ENCODE data around the gene SETBP1. TPM values are rescaled to one million over a fixed set of nuclear protein-coding genes. Genes with fewer than 3 reads are reported as not detected.

Gene SETBP1
- 22.8 and 23.0 TPM in 2 replicates for total RNA-seq

DNA sequence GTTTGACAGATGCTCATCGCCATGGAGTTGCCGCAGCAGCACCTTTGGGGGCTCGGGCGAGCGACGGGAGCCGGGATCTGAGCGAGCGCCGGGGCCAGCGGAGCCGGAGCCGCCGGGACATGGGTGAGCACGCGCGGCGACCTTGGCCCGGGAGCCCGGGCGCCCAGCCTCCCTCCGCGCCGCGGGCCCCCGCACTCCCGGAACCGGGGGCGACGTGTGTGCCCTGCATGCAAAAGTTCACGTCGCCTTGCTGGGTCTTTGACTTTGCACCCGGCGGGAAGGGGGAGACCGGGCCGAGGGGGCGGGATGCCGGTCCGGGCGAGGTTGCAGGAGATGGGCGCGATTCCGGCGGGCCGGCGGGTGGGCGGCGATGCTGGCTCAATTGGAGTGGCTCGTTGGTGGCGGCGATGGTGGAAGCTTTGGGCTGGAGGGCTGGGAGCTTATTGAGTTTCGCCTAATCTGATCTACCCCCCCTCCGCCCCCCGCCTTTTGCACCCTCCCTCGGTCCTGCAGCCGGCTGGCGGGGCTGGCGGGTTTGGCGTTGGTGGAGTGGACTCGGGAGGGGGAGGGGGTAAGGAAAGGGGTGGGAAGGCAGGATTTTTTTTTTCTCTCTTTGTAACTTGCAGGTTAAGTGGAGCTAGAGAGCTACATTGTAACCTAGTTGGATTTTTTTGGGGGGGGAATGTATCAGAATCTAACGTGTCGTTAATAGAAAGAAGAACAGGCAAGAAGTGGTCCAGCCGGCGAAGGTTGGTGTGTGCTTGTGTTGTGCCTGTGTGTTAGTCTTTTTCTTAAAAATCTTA is at the start of gene SETBP1:
SETBP1 (plus strand) TSS at position 616 of the 803 bp plus-strand sequence. CDS start 20,459 bp downstream, outside the sequence.
- Histone ChIP-seq H3K36me3 (ENCODE audit: insufficient read depth, low read length) (no peaks in the 10 kb centered on the region), H3K4me2 (ENCODE audit: insufficient read depth, low read length) (peak within 1 kb of the TSS; percentile 78), H4K20me1 (ENCODE audit: insufficient read depth, low read length) (no peaks in the 10 kb centered on the region), H3K9me3 (ENCODE audit: low read depth, low read length) (no peaks in the 10 kb centered on the region), H3K4me1 (ENCODE audit: insufficient read depth, low read length) (no peaks in the 10 kb centered on the region), H3K27me3 (ENCODE audit: insufficient read depth, low read length) (peaks cover 23% of the 10 kb centered on the region), H2AFZ (ENCODE audit: low read length) (peak within 1 kb of the TSS; percentile 53), H3K4me3 (ENCODE audit: insufficient read depth, low read length) (peak within 1 kb of the TSS; percentile 77), H3K27ac (ENCODE audit: low read depth, low read length) (no peak within 1 kb of the TSS), H3K79me2 (ENCODE audit: insufficient read depth, low read length) (no peaks in the 10 kb centered on the region)
- no peak for TF ChIP-seq CTCF (IDR thresholded peaks at IDR 0.05; ENCODE audit: extremely low read depth, low read depth, low read length)
- DNase-seq (ENCODE audit: insufficient read length, low spot score, missing footprints), result peak; percentile 90

- Histone ChIP-seq H3K4me1 (ENCODE audit: insufficient read depth, low read length) (peaks cover 4% of the 10 kb centered on the region), H3K36me3 (ENCODE audit: insufficient read depth, low read length) (no peaks in the 10 kb centered on the region), H2AFZ (ENCODE audit: low read length) (no peak overlapping the region), H4K20me1 (ENCODE audit: insufficient read depth, low read length) (no peaks in the 10 kb centered on the region), H3K27ac (ENCODE audit: low read depth, low read length) (no peak overlapping the region), H3K27me3 (ENCODE audit: insufficient read depth, low read length) (no peaks in the 10 kb centered on the region), H3K4me2 (ENCODE audit: insufficient read depth, low read length) (no peak overlapping the region), H3K4me3 (ENCODE audit: insufficient read depth, low read length) (no peak overlapping the region), H3K9me3 (ENCODE audit: low read depth, low read length) (no peaks in the 10 kb centered on the region), H3K79me2 (ENCODE audit: insufficient read depth, low read length) (no peaks in the 10 kb centered on the region)
- TF ChIP-seq CTCF (IDR thresholded peaks at IDR 0.05; ENCODE audit: extremely low read depth, low read depth, low read length), result no peak
- no peak for DNase-seq (ENCODE audit: insufficient read length, low spot score, missing footprints)
Observed at GRCh38 chr18:44632469-44633145, 48.1 kb upstream of the SETBP1 start.

- no peak overlapping the region for H3K27ac ChIP-seq (ENCODE audit: low read depth, low read length)
- no peaks in the 10 kb centered on the region for H4K20me1 ChIP-seq (ENCODE audit: insufficient read depth, low read length)
- H2AFZ ChIP-seq (ENCODE audit: low read length), result no peak overlapping the region
- H3K9me3 ChIP-seq (ENCODE audit: low read depth, low read length), result no peaks in the 10 kb centered on the region
- DNase-seq (ENCODE audit: insufficient read length, low spot score, missing footprints), result no peak
- H3K36me3 ChIP-seq (ENCODE audit: insufficient read depth, low read length), result no peaks in the 10 kb centered on the region
- no peaks in the 10 kb centered on the region for H3K79me2 ChIP-seq (ENCODE audit: insufficient read depth, low read length)
- H3K4me3 ChIP-seq (ENCODE audit: insufficient read depth, low read length), result no peak overlapping the region
- no peaks in the 10 kb centered on the region for H3K27me3 ChIP-seq (ENCODE audit: insufficient read depth, low read length)
- no peak for TF ChIP-seq CTCF (IDR thresholded peaks at IDR 0.05; ENCODE audit: extremely low read depth, low read depth, low read length)
- H3K4me1 ChIP-seq (ENCODE audit: insufficient read depth, low read length), result peaks cover 4% of the 10 kb centered on the region
- no peak overlapping the region for H3K4me2 ChIP-seq (ENCODE audit: insufficient read depth, low read length)
Observed at GRCh38 chr18:44635546-44635945, 45.1 kb upstream of the SETBP1 start.

DNA sequence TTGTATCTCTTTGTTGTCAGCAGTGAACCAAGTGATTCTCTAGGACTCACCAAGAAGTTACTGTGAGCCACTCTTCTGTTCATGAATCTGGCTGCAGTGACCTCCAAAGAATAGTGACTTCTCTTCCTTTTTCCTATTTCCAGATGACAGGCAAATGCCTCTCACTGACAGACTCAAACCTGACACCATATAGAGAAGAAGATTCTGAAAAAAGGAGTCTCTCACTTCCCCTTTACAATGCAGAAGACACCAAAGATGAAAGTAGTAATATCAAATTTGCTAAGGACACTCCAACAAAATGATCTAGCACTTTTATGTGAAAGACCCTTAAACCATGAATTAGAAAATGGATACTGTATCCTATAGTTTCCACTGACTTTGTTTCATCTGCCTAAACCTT is 44.4 kb upstream of the SETBP1 start:
- TF ChIP-seq CTCF (IDR thresholded peaks at IDR 0.05; ENCODE audit: extremely low read depth, low read depth, low read length), result no peak
- Histone ChIP-seq H2AFZ (ENCODE audit: low read length) (no peak overlapping the region), H3K4me1 (ENCODE audit: insufficient read depth, low read length) (peaks cover 4% of the 10 kb centered on the region), H3K27me3 (ENCODE audit: insufficient read depth, low read length) (no peaks in the 10 kb centered on the region), H3K79me2 (ENCODE audit: insufficient read depth, low read length) (no peaks in the 10 kb centered on the region), H3K9me3 (ENCODE audit: low read depth, low read length) (no peaks in the 10 kb centered on the region), H3K36me3 (ENCODE audit: insufficient read depth, low read length) (no peaks in the 10 kb centered on the region), H3K27ac (ENCODE audit: low read depth, low read length) (no peak overlapping the region), H4K20me1 (ENCODE audit: insufficient read depth, low read length) (no peaks in the 10 kb centered on the region), H3K4me2 (ENCODE audit: insufficient read depth, low read length) (no peak overlapping the region), H3K4me3 (ENCODE audit: insufficient read depth, low read length) (no peak overlapping the region)
- no peak for DNase-seq (ENCODE audit: insufficient read length, low spot score, missing footprints)

Measured in osteoblast (primary cell).